Neural cell (in vitro differentiated cells): ENCODE results near the gene TBPL1. TPM values are rescaled to one million over a fixed set of nuclear protein-coding genes. Genes with fewer than 3 reads are reported as not detected.

Experiments used
- H2AFZ ChIP-seq: fragments of 200-600, 300-800 bp; sonication (generic), shearing (Covaris generic); 2 replicates; pipeline ENCODE4 v1.6.0; 2014; ENCODE audit warnings: low read depth, mild to moderate bottlenecking, antibody characterized with exemption, low read length, moderate library complexity
- H3F3A ChIP-seq: fragments of 200-600 bp; shearing (Covaris generic); 2 replicates; pipeline ENCODE4 v1.6.1; 2016; ENCODE audit warnings: mild to moderate bottlenecking, moderate library complexity, mixed read lengths, antibody characterized with exemption, low read length; ENCODE audit not compliant: insufficient read depth, poor library complexity, severe bottlenecking
- H3K27ac ChIP-seq: fragments of 200-600, 300-800 bp; sonication (generic), shearing (Covaris generic); 2 replicates; pipeline ENCODE4 v1.5.1; 2014; ENCODE audit warnings: mild to moderate bottlenecking, low read length, moderate library complexity
- H3K27me3 ChIP-seq: fragments of 300-800, 200-600 bp; sonication (generic), shearing (Covaris generic); 2 replicates; pipeline ENCODE4 v1.6.0; 2014; ENCODE audit warnings: mild to moderate bottlenecking, low read depth, low read length, moderate library complexity; ENCODE audit not compliant: insufficient read depth
- H3K36me3 ChIP-seq: fragments of 300-800, 200-600 bp; sonication (generic), shearing (Covaris generic); 2 replicates; pipeline ENCODE4 v1.5.1; 2014; ENCODE audit warnings: mild to moderate bottlenecking, antibody characterized with exemption, low read length, moderate library complexity; ENCODE audit not compliant: insufficient read depth
- H3K4me2 ChIP-seq: fragments of 300-800, 200-600 bp; sonication (generic), shearing (Covaris generic); 2 replicates; pipeline ENCODE4 v1.6.0; 2014; ENCODE audit warnings: mild to moderate bottlenecking, low read length
- H3K4me3 ChIP-seq: fragments of 300-800, 200-600 bp; sonication (generic), shearing (Covaris generic); 2 replicates; pipeline ENCODE4 v1.5.1; 2014; ENCODE audit warnings: mild to moderate bottlenecking, low read length, moderate library complexity
- H3K79me2 ChIP-seq: fragments of 200-600 bp; shearing (Covaris generic); replicated peaks from 2 replicates; pipeline ENCODE4 v1.6.0; 2014; ENCODE audit warnings: mild to moderate bottlenecking, low read length, moderate library complexity; ENCODE audit not compliant: insufficient read depth
- H3K9ac ChIP-seq: fragments of 300-800, 200-600 bp; sonication (generic), shearing (Covaris generic); 2 replicates; pipeline ENCODE4 v1.6.1; 2016; ENCODE audit warnings: mild to moderate bottlenecking, low read length, mixed read lengths
- H3K9me2 ChIP-seq: fragments of 200-600 bp; shearing (Covaris generic); 2 replicates; pipeline ENCODE4 v1.6.1; 2016; ENCODE audit warnings: mild to moderate bottlenecking, low read length, mixed read lengths; ENCODE audit not compliant: insufficient read depth
- H3K9me3 ChIP-seq: fragments of 200-600, 300-800 bp; sonication (generic), shearing (Covaris generic); 2 replicates; pipeline ENCODE4 v1.6.1; 2016; ENCODE audit warnings: mild to moderate bottlenecking, mixed run types, low read length, moderate library complexity, mixed read lengths
- H4K20me1 ChIP-seq: fragments of 200-600 bp; shearing (Covaris generic); 2 replicates; pipeline ENCODE4 v1.6.1; 2016; ENCODE audit warnings: mild to moderate bottlenecking, mixed run types; ENCODE audit not compliant: insufficient read depth
- EP300 ChIP-seq: fragments of 450-650 bp; conservative IDR thresholded peaks from 2 replicates; pipeline ENCODE4 v1.6.1; 2014; ENCODE audit warnings: antibody characterized with exemption, mild to moderate bottlenecking, moderate library complexity; ENCODE audit not compliant: poor library complexity, severe bottlenecking
- EZH2 ChIP-seq: fragments of 200-600, 300-800 bp; shearing (Covaris generic), sonication (generic); IDR thresholded peaks from 2 replicates; pipeline ENCODE4 v1.6.1; 2014; ENCODE audit warnings: antibody characterized with exemption, low read length, borderline replicate concordance, mild to moderate bottlenecking; ENCODE audit not compliant: insufficient read depth, poor library complexity, severe bottlenecking
- MXI1 ChIP-seq: fragments of 450-650 bp; conservative IDR thresholded peaks from 2 replicates; pipeline ENCODE4 v1.6.1; 2014; ENCODE audit warnings: antibody characterized with exemption, mild to moderate bottlenecking; ENCODE audit not compliant: poor library complexity, severe bottlenecking
- POLR2AphosphoS5 ChIP-seq: IDR thresholded peaks from 2 replicates; pipeline ENCODE4 v1.6.1; 2012
- RAD21 ChIP-seq: fragments of 450-650 bp; conservative IDR thresholded peaks from 2 replicates; pipeline ENCODE4 v1.6.1; 2014; ENCODE audit warnings: antibody characterized with exemption, mild to moderate bottlenecking, moderate library complexity
- REST ChIP-seq: IDR thresholded peaks from 2 replicates; pipeline ENCODE4 v1.6.1; 2012; ENCODE audit warnings: borderline replicate concordance
- SMC3 ChIP-seq: fragments of 450-650 bp; conservative IDR thresholded peaks from 2 replicates; pipeline ENCODE4 v1.6.1; 2014; ENCODE audit warnings: antibody characterized with exemption, mild to moderate bottlenecking, moderate library complexity; ENCODE audit not compliant: poor library complexity
- TAF1 ChIP-seq: IDR thresholded peaks from 2 replicates; pipeline ENCODE4 v1.6.1; 2012; ENCODE audit warnings: low read depth
- polyA plus RNA-seq: library from polyadenylated mRNA; depleted of rRNA; stranded (reverse); fragments of >200 nt; gene quantifications from 2 replicates; pipeline ENCODE4 v1.2.3, GENCODE V29; 2014
- TF ChIP-seq, protein P1 (sequence below): fragments of 450-650 bp; IDR thresholded peaks from 2 replicates; pipeline ENCODE4 v1.5.1; 2014; ENCODE audit warnings: antibody characterized with exemption, mild to moderate bottlenecking, moderate library complexity; ENCODE audit not compliant: poor library complexity, severe bottlenecking

Gene TBPL1
- polyA plus RNA-seq, 1 donor from 2014 or later = 110 TPM

GRCh38 chr6:133969285-133969920, 16.4 kb downstream of the TBPL1 start:
- H3F3A ChIP-seq = no peaks in the 10 kb centered on the region
- H3K4me2 ChIP-seq = no peak overlapping the region
- no peaks in the 10 kb centered on the region for H3K27me3 ChIP-seq
- no peaks in the 10 kb centered on the region for H4K20me1 ChIP-seq
- H3K9me3 ChIP-seq = no peaks in the 10 kb centered on the region
- H3K79me2 ChIP-seq = peaks cover 58% of the 10 kb centered on the region
- no peak overlapping the region for H3K4me3 ChIP-seq
- no peaks in the 10 kb centered on the region for H3K9me2 ChIP-seq
- no peak overlapping the region for H3K27ac ChIP-seq
- no peaks in the 10 kb centered on the region for H3K36me3 ChIP-seq
- no peak overlapping the region for H3K9ac ChIP-seq
- TF ChIP-seq TAF1 = no peak
- TF ChIP-seq SMC3 = no peak
- no peak for TF ChIP-seq RAD21
- no peak for TF ChIP-seq MXI1
- no peak for TF ChIP-seq REST
- TF ChIP-seq EP300 = no peak
- no peak for TF ChIP-seq POLR2AphosphoS5
- no peak for TF ChIP-seq EZH2
- TF ChIP-seq, protein P1, sequence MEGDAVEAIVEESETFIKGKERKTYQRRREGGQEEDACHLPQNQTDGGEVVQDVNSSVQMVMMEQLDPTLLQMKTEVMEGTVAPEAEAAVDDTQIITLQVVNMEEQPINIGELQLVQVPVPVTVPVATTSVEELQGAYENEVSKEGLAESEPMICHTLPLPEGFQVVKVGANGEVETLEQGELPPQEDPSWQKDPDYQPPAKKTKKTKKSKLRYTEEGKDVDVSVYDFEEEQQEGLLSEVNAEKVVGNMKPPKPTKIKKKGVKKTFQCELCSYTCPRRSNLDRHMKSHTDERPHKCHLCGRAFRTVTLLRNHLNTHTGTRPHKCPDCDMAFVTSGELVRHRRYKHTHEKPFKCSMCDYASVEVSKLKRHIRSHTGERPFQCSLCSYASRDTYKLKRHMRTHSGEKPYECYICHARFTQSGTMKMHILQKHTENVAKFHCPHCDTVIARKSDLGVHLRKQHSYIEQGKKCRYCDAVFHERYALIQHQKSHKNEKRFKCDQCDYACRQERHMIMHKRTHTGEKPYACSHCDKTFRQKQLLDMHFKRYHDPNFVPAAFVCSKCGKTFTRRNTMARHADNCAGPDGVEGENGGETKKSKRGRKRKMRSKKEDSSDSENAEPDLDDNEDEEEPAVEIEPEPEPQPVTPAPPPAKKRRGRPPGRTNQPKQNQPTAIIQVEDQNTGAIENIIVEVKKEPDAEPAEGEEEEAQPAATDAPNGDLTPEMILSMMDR = no peak
- no peak overlapping the region for H2AFZ ChIP-seq

- no peaks in the 10 kb centered on the region for H3K9me2 ChIP-seq
- H2AFZ ChIP-seq = no peak overlapping the region
- no peaks in the 10 kb centered on the region for H4K20me1 ChIP-seq
- H3K79me2 ChIP-seq = peaks cover 63% of the 10 kb centered on the region
- no peaks in the 10 kb centered on the region for H3K27me3 ChIP-seq
- H3K4me2 ChIP-seq = no peak overlapping the region
- H3K9ac ChIP-seq = no peak overlapping the region
- H3F3A ChIP-seq = no peaks in the 10 kb centered on the region
- no peaks in the 10 kb centered on the region for H3K9me3 ChIP-seq
- H3K4me3 ChIP-seq = no peak overlapping the region
- TF ChIP-seq SMC3 (no peak), EZH2 (no peak), EP300 (no peak), POLR2AphosphoS5 (no peak), RAD21 (no peak), TAF1 (no peak), MXI1 (no peak), REST (no peak)
- TF ChIP-seq, protein P1 = no peak
- H3K36me3 ChIP-seq = no peaks in the 10 kb centered on the region
- H3K27ac ChIP-seq = no peak overlapping the region
Measured at GRCh38 chr6:133969921-133970295, 16.9 kb downstream of the TBPL1 start.
